NCI-H446 (cell line): Measurements from ENCODE around the gene SGMS1.
"Not testable (repeated sequence)": the region's sequence is repeated elsewhere in the genome, so short reads cannot be mapped to it uniquely, and the experiment has no call there.

Experiments used
- DNase-seq, 2 experiments: peaks; one replicate each; lab custom pipeline; 2025; lab: John Stamatoyannopoulos, UW

Gene SGMS1

GRCh38 chr10:50373821-50374501, 249.8 kb downstream of the SGMS1 start:
- DNase-seq = peak in 1 of 2 experiments; percentile 17

DNA sequence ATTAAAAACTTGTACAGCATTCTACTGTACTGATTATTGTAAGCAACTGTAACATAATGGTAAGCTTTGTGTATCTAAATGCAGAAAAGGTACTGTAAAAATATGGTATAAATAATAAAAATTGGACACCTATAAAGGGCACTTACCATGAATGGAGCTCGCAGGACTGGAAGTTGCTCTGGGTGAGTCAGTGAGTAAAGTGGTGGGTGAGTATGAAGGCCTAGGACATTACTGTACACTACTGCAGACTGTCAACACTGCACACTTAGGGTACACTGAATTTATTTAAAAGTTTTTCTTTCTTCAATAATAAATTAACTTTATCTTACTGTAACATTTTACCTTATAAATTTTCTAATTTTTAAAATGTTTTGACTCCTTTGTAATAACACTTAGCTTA, 253.8 kb downstream of the SGMS1 start:
- no peak for DNase-seq

GRCh38 chr10:50367732-50368131, 256.0 kb downstream of the SGMS1 start:
- no peak for DNase-seq

GRCh38 chr10:50366421-50366820, 257.3 kb downstream of the SGMS1 start:
- not testable (repeated sequence) for DNase-seq

DNA sequence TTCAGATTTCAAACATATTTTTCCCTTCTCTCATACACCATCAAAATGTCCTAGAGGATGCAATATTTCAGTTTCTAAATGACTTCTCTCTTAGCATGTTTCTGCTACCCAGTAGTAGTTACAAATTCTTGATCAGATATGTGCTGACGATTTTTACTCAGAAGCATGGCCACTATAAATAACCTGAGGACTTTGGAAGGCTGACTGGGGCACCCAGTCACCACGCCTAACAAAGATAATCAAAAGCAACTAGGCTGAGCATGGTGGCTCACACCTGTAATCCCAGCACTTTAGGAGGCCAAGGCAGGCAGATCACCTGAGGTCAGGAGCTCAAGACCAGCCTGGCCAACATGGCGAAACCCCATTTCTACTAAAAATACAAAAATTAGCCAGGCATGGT, 259.0 kb downstream of the SGMS1 start:
- DNase-seq = not testable (repeated sequence)

- no peak for DNase-seq
Measured at GRCh38 chr10:50362547-50363125, 261.1 kb downstream of the SGMS1 start.

DNA sequence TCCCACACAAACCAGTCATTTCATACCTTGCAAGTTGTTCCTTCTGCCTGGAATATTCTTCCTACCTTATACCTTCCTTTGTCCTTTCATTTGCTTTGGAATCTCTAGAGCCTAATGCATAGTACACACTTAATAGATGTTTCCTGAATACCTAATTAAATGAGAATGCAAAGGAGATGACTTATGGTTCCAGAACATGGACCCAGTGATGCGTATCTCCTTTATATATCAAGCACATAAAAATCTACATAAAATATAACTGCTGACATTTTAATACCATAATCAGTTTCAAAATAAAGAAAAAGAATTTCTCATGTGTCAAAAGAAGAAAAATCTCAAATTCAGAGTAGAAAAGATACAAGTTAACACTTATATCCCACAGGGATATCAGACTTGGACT, 261.8 kb downstream of the SGMS1 start:
- no peak for DNase-seq

DNA sequence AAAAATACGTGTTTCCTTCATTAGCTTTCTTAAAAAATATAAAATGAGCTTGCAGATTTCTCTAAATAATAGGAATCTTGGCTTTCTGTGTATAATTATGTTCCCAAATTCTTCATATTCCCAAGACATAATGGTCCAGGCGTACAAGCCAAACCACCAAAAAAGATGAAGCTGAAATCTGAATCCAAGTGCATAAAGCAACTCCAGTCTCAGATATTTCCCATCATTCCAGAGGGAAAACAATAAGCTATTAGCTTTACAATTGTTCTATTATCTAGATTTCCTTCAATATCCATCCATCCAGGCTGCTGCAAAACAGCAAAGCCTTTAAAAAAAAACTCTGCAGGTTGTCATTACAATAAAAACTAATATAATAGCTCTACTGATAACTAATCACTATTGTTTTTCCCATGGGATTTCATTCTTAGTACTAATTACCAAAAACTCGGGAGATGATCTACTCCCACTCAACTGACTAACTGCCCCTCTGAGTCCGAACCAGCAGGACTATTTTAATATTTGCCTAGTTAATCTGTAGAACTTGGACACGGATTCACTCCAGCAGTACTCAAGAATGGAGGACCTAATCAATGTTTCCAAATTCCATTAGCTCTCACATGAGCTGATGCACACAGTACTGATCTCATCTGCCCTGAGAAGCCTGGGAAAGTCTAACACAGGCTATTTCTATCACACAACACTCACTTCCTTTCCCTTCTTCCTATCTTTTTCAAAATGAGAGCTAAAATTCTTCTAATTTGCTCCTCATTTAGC, 263.5 kb downstream of the SGMS1 start:
- no peak for DNase-seq

GRCh38 chr10:50358925-50359687, 264.6 kb downstream of the SGMS1 start:
- no peak for DNase-seq

DNA sequence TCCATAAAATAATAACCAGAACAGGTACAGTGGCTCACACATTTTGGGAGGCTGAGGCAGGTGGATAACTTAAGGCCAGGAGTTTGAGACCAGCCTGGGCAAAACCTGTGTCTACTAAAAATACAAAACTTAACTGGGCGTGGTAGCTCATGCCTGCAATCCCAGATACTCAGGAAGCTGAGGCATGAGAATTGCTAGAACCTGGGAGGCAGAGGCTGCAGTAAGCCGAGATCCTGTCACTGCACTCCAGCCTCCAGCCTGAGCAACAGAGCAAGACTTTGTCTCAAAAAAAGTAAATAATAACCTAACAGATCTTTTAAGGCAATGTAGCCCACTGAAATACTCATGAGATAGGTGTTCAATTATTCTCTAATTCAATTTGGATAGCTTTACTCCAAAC, 265.3 kb downstream of the SGMS1 start:
- no peak for DNase-seq

- DNase-seq = not testable (repeated sequence)
Measured at GRCh38 chr10:50356481-50356832, 267.3 kb downstream of the SGMS1 start.

DNA sequence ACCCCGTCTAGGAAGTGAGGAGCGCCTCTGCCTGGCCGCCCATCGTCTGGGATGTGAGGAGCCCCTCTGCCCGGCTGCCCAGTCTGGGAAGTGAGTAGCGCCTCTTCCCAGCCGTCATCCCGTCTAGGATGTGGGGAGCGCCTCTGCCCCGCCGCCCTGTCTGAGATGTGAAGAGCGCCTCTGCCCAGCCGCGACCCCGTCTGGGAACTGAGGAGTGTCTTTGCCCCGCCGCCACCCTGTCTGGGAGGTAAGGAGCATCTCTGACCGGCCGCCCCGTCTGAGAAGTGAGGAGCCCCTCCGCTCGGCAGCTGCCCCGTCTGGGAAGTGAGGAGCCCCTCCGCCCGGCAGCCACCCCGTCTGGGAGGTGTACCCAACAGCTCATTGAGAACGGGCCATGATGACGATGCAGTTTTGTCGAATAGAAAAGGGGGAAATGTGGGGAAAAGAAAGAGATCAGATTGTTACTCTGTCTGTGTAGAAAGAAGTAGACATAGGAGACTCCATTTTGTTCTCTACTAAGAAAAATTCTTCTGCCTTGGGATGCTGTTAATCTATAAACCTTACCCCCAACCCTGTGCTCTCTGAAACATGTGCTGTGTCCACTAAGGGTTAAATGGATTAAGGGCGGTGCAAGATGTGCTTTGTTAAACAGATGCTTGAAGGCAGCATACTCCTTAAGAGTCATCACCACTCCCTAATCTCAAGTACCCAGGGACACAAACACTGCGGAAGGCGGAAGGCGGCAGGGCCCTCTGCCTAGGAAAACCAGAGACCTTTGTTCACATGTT, 267.9 kb downstream of the SGMS1 start:
- not testable (repeated sequence) for DNase-seq

DNA sequence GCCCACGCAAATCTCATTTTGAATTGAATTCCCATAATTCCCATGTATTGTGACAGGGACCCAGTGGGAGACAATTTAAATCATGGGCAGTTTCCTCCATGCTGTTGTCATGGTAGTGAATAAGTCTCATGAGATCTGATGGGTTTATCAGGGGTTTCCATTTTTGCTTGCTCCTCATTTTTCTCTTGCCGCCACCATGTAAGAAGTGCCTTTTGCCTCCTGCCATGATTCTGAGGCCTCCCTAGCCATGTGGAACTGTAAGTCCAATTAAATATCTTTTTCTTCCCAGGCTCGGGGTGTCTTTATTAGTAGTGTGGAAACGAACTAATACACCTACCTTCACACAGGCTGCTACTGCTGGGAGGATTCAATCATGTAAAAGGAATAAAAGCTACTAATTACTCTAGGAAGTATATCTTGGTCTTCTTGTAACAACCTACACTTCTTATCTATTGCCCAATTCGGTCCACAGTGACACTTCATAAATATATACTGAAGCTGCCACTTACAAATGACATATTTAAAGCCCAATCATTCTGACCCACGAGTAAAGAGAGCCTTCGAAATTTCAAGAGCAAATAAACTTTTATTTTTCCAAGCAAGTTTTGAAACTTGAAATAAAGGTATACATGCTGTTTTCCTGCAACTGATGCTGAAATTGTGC, 272.1 kb downstream of the SGMS1 start:
- no peak for DNase-seq

- no peak for DNase-seq
Measured at GRCh38 chr10:50350366-50350765, 273.4 kb downstream of the SGMS1 start.

DNA sequence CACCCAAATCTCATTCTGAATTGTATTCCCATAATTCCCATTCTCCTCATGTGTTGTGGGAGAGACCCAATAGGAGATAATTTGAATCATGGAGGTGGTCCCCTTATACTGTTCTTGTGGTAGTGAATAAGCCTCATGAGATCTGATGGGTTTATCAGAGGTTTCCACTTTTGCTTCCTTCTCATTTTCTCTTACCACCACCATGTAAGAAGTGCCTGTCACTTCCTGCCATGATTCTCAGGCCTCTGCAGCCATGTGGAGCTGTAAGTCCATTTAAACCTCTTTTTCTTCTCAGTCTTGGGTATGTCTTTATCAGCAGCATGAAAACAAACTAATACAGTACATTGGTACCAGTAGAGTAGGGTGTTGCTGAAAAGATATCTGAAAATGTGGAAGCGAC, 274.2 kb downstream of the SGMS1 start:
- no peak for DNase-seq

DNA sequence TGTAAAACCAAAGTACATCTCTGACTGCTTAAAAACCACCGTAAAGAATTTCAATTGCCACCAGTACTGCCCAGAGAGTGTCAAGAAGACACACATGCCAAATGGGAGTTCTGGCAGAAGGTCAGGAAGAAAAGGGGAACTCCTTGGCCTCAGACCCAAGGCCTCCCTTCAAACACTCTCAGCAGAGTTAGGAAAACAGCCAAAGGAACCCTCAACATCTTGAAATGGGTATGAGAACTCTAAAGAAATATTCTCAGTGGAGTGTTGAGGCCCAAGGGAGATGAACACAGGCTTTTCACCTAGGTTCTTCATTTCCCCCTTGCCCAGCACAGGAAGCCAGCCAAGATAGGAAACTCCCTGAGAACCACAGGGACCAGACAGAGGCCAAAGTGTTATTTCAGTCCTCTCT, 276.4 kb downstream of the SGMS1 start:
- DNase-seq = no peak

GRCh38 chr10:50346942-50347341, 276.8 kb downstream of the SGMS1 start:
- DNase-seq = no peak

GRCh38 chr10:50345545-50345944, 278.2 kb downstream of the SGMS1 start:
- DNase-seq = no peak

GRCh38 chr10:50343702-50344331, 279.9 kb downstream of the SGMS1 start:
- DNase-seq = no peak

GRCh38 chr10:50341987-50342386, 281.8 kb downstream of the SGMS1 start:
- no peak for DNase-seq

- DNase-seq = no peak
Measured at GRCh38 chr10:50336140-50336539, 287.6 kb downstream of the SGMS1 start.
